Endothelial cell of umbilical vein (primary cell): ENCODE data around the gene AKR1C2. TPM values are rescaled to one million over a fixed set of nuclear protein-coding genes. Genes with fewer than 3 reads are reported as not detected.

Experiments
- BruUV-seq: library from RNA; stranded (reverse); fragments of 400-500 nt; replicated peaks from 2 replicates; lab custom pipeline; 2021; lab: Mats Ljungman, UMichigan
- CTCF ChIA-PET: fragments of 300-600, 350-600 bp; sonication (Branson Sonifier 250); formaldehyde crosslinking; loops from one replicate; lab custom pipeline; 2021; ENCODE audit warnings: antibody characterized with exemption, inconsistent platforms; lab: Charles Lee
- POLR2A ChIA-PET: fragments of 300-600, 350-600 bp; sonication (Branson Sonifier 250); formaldehyde crosslinking; loops from one replicate; lab custom pipeline; 2021; ENCODE audit warnings: antibody characterized with exemption, inconsistent platforms; lab: Charles Lee
- DNase-seq: peaks from one replicate; pipeline ENCODE4 v3.0.0-alpha.2; 2011; ENCODE audit warnings: low read depth, low spot score
- FAIRE-seq: peaks from 2 replicates; lab custom pipeline; 2011; peaks lifted over from hg19 to GRCh38; lab: Jason Lieb, UNC
- H2AFZ ChIP-seq: 2 replicates; pipeline ENCODE4 v1.6.0; 2012; ENCODE audit warnings: low read depth, low read length, control low read depth, inconsistent platforms
- H3K27ac ChIP-seq: 2 replicates; pipeline ENCODE4 v1.5.1; 2011; ENCODE audit warnings: low read depth, mild to moderate bottlenecking, control low read depth, low read length, moderate library complexity; ENCODE audit not compliant: insufficient read depth
- H3K27me3 ChIP-seq, 2 experiments: 2 replicates each; pipeline versions ENCODE4 v1.6.0 to v1.6.1; 2011; ENCODE audit warnings: low read length in 2 of 2, mixed read lengths in 1 of 2; ENCODE audit not compliant: control insufficient read depth in 2 of 2, insufficient read depth in 2 of 2
- H3K36me3 ChIP-seq, 2 experiments: 2 replicates in 1 of 2; 3 replicates in 1 of 2; pipeline ENCODE4 v1.5.1; 2011; ENCODE audit warnings: low read length in 2 of 2, mild to moderate bottlenecking in 1 of 2, moderate library complexity in 1 of 2; ENCODE audit not compliant: control insufficient read depth in 2 of 2, insufficient read depth in 2 of 2; ENCODE audit errors: extremely low read depth in 1 of 2
- H3K4me1 ChIP-seq: 3 replicates; pipeline ENCODE4 v1.5.1; 2011; ENCODE audit warnings: mild to moderate bottlenecking, low read length; ENCODE audit not compliant: control insufficient read depth, insufficient read depth; ENCODE audit errors: extremely low read depth
- H3K4me2 ChIP-seq: 2 replicates; pipeline ENCODE4 v1.6.1; 2011; ENCODE audit warnings: low read length, control low read depth, mixed read lengths; ENCODE audit not compliant: insufficient read depth
- H3K4me3 ChIP-seq, 3 experiments: fragments of 200-600 bp in 1 of 3; sonication (generic), shearing (Covaris generic) in 1 of 3; replicated peaks in 1 of 3; 2 replicates each; pipeline ENCODE4 v1.5.1; 2011 to 2016; ENCODE audit warnings: control low read depth in 3 of 3, low read length in 3 of 3, mild to moderate bottlenecking in 2 of 3, inconsistent platforms in 1 of 3, low read depth in 1 of 3, moderate library complexity in 1 of 3; ENCODE audit not compliant: insufficient read depth in 1 of 3
- H3K79me2 ChIP-seq: 2 replicates; pipeline ENCODE4 v1.6.0; 2012; ENCODE audit warnings: low read length, inconsistent platforms; ENCODE audit not compliant: control insufficient read depth, insufficient read depth
- H3K9ac ChIP-seq: replicated peaks from 2 replicates; pipeline ENCODE3; 2011; ENCODE audit warnings: low read length, control low read depth; ENCODE audit not compliant: insufficient read depth; ENCODE audit errors: extremely low read depth
- H3K9me1 ChIP-seq: replicated peaks from 3 replicates; pipeline ENCODE4 v1.6.0; 2011; ENCODE audit warnings: mild to moderate bottlenecking, low read length; ENCODE audit not compliant: control insufficient read depth, insufficient read depth; ENCODE audit errors: extremely low read depth
- H3K9me3 ChIP-seq: replicated peaks from 2 replicates; pipeline ENCODE4 v1.5.1; 2012; ENCODE audit warnings: low read length, inconsistent platforms; ENCODE audit not compliant: control insufficient read depth, insufficient read depth
- H4K20me1 ChIP-seq: replicated peaks from 2 replicates; pipeline ENCODE3; 2011; ENCODE audit warnings: mild to moderate bottlenecking, low read length; ENCODE audit not compliant: control insufficient read depth, insufficient read depth; ENCODE audit errors: extremely low read depth
- EZH2 ChIP-seq: IDR thresholded peaks from 2 replicates; pipeline ENCODE4 v1.6.1; 2012; ENCODE audit warnings: borderline replicate concordance, low read depth, mild to moderate bottlenecking, moderate library complexity, low read length, inconsistent platforms; ENCODE audit not compliant: severe bottlenecking
- FOS ChIP-seq: IDR thresholded peaks from 2 replicates; pipeline ENCODE4 v1.6.1; 2011; ENCODE audit warnings: mild to moderate bottlenecking, low read length, moderate library complexity, borderline replicate concordance; ENCODE audit not compliant: insufficient read depth
- GATA2 ChIP-seq: IDR thresholded peaks from 2 replicates; pipeline ENCODE4 v1.7.0; 2011; ENCODE audit warnings: low read depth, mild to moderate bottlenecking, moderate library complexity, mixed read lengths, low read length; ENCODE audit not compliant: insufficient read length, insufficient read depth
- JUN ChIP-seq: IDR thresholded peaks from 2 replicates; pipeline ENCODE4 v1.6.1; 2011; ENCODE audit warnings: borderline replicate concordance, low read depth; ENCODE audit not compliant: insufficient read length, insufficient read depth
- MYC ChIP-seq: IDR thresholded peaks from one replicate; pipeline ENCODE4 v1.6.1; 2011; ENCODE audit warnings: mild to moderate bottlenecking, low read depth, low read length
- POLR2A ChIP-seq: IDR thresholded peaks from 2 replicates; pipeline ENCODE4 v1.6.1; 2012; ENCODE audit warnings: low read depth, mild to moderate bottlenecking, control low read depth, low read length
- POLR2AphosphoS5 ChIP-seq: IDR thresholded peaks from 2 replicates; pipeline ENCODE4 v1.6.1; 2012; ENCODE audit warnings: low read depth, mild to moderate bottlenecking, control low read depth, low read length, moderate library complexity; ENCODE audit not compliant: insufficient read depth
- dilution Hi-C: fragments of 300-500 bp; cut with MboI; formaldehyde crosslinking; loops from one replicate; pipeline ENCODE4 v1.15.0; 2019; ENCODE audit warnings: low sequenced_read_pairs; ENCODE audit not compliant: extremely low pct_ligation_motif_present
- intact Hi-C: fragments of 100-400 bp; cut with micrococcal nuclease; formaldehyde crosslinking; loops from one replicate; pipeline ENCODE4 v1.10.0; 2022
- polyA plus RNA-seq, 4 experiments: library from polyadenylated mRNA; depleted of rRNA in 3 of 4; stranded (reverse) in 3 of 4; unstranded in 1 of 4; fragments of >200 nt; gene quantifications; 2 replicates each; pipeline versions ENCODE4 v1.2.1 to v1.2.3, GENCODE V29; 2011 to 2012; ENCODE audit warnings: missing spikeins in 1 of 4
- total RNA-seq: library from RNA; stranded (reverse); gene quantifications from 2 replicates; pipeline ENCODE4 v1.2.3, GENCODE V29; 2021
- TF ChIP-seq, protein P1 (sequence below), 2 donors: IDR thresholded peaks; 1 replicate in 1 of 2; 2 replicates in 1 of 2; pipeline ENCODE4 v1.5.1; 2011; ENCODE audit warnings: low read length in 2 of 2, mild to moderate bottlenecking in 2 of 2, moderate library complexity in 2 of 2, control low read depth in 1 of 2, inconsistent platforms in 1 of 2, low read depth in 1 of 2; ENCODE audit not compliant: insufficient read depth in 1 of 2; ENCODE audit errors: extremely low read depth in 1 of 2
- TF ChIP-seq, protein P2 (sequence below): IDR thresholded peaks from 2 replicates; pipeline ENCODE4 v1.6.1; 2011; ENCODE audit not compliant: insufficient read depth, insufficient read length

AKR1C2 gene
- total and polyA plus RNA-seq, 2 donors (not counting 3 experiments of a cell fraction or from before 2014, with no cell fraction given): 0.84 to 1.7 TPM

DNA sequence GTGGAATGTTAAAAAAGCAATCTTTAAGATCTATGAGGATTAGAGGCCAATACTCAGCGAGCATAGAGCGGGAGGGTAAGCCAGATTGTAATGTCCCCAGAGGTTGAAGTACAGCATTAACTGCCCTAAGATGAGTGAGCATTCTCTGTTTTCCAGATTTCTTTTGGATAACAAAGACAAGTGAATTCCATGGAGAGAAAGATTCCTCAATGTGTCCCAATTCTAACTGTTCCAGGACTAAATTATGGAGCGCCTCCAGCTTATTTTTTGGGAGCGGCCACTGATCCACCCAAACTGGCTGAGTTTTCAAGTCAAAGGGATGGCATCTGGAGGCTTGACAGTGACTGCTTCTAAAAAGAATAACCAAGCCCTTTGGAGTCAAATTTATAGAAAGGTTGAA lies 39.3 kb upstream of the AKR1C2 start:
- Histone ChIP-seq H3K4me2 (no peak overlapping the region), H3K9ac (no peak overlapping the region), H3K9me3 (no peaks in the 10 kb centered on the region), H3K27ac (no peak overlapping the region), H3K27me3 (no peaks in the 10 kb centered on the region), H2AFZ (no peak overlapping the region), H3K9me1 (no peaks in the 10 kb centered on the region), H3K36me3 (no peaks in the 10 kb centered on the region), H3K4me1 (no peaks in the 10 kb centered on the region), H4K20me1 (no peaks in the 10 kb centered on the region), H3K4me3 (no peak overlapping the region), H3K79me2 (no peaks in the 10 kb centered on the region)
- intact Hi-C loops (no loop called here), dilution Hi-C loops (no loop called here)
- TF ChIP-seq POLR2AphosphoS5 (no peak), POLR2A (no peak), MYC (no peak), JUN (no peak), GATA2 (no peak), FOS (no peak), EZH2 (no peak)
- TF ChIP-seq, protein P1, sequence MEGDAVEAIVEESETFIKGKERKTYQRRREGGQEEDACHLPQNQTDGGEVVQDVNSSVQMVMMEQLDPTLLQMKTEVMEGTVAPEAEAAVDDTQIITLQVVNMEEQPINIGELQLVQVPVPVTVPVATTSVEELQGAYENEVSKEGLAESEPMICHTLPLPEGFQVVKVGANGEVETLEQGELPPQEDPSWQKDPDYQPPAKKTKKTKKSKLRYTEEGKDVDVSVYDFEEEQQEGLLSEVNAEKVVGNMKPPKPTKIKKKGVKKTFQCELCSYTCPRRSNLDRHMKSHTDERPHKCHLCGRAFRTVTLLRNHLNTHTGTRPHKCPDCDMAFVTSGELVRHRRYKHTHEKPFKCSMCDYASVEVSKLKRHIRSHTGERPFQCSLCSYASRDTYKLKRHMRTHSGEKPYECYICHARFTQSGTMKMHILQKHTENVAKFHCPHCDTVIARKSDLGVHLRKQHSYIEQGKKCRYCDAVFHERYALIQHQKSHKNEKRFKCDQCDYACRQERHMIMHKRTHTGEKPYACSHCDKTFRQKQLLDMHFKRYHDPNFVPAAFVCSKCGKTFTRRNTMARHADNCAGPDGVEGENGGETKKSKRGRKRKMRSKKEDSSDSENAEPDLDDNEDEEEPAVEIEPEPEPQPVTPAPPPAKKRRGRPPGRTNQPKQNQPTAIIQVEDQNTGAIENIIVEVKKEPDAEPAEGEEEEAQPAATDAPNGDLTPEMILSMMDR (IDR thresholded peaks at IDR 0.05; ENCODE audit: extremely low read depth in 1 of 2, insufficient read depth in 1 of 2, low read depth in 1 of 2, low read length in 2 of 2): no peak
- TF ChIP-seq, protein P2, sequence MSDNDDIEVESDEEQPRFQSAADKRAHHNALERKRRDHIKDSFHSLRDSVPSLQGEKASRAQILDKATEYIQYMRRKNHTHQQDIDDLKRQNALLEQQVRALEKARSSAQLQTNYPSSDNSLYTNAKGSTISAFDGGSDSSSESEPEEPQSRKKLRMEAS: no peak
- no peak for FAIRE-seq
- ChIA-PET CTCF (no interaction called here), POLR2A (no interaction called here)
- no peak for DNase-seq
- BruUV-seq: no TSS peak
